K562 (cell line): ENCODE data around the gene TP53TG5. TPM values are rescaled to one million over a fixed set of nuclear protein-coding genes. Genes with fewer than 3 reads are reported as not detected.
A peak's percentile ranks its signal among the peaks of the same experiment; 100 is the strongest.

Experiments used
- HDAC2 ChIP-seq: fragments of 450-650 bp; IDR thresholded peaks from 2 replicates; pipeline ENCODE4 v1.6.1; 2016; ENCODE audit warnings: mild to moderate bottlenecking
- HNRNPLL ChIP-seq: fragments of 200-400 bp; formaldehyde crosslinking; IDR thresholded peaks from 2 replicates; pipeline ENCODE4 v1.6.1; 2017; ENCODE audit warnings: low read length, low read depth, mild to moderate bottlenecking; ENCODE audit not compliant: poor library complexity, severe bottlenecking
- MAX ChIP-seq: sonication (generic); formaldehyde crosslinking; IDR thresholded peaks from 2 replicates; pipeline ENCODE4 v1.9.0; 2022; ENCODE audit warnings: mild to moderate bottlenecking, missing genetic modification reagents
- MGA ChIP-seq: fragments of 450-650 bp; IDR thresholded peaks from 2 replicates; pipeline ENCODE4 v1.6.1; 2016; ENCODE audit warnings: mild to moderate bottlenecking, moderate library complexity
- MTA2 ChIP-seq: fragments of 450-650 bp; IDR thresholded peaks from 2 replicates; pipeline ENCODE4 v1.6.1; 2016; ENCODE audit warnings: low read depth
- POLR2A ChIP-seq: fragments of 450-650 bp; conservative IDR thresholded peaks from 2 replicates; pipeline ENCODE4 v1.6.1; 2016
- PREB ChIP-seq: sonication (generic); formaldehyde crosslinking; IDR thresholded peaks from 2 replicates; pipeline ENCODE4 v1.8.1; 2023; ENCODE audit warnings: mild to moderate bottlenecking, missing genetic modification reagents
- TARDBP ChIP-seq: fragments of 450-650 bp; IDR thresholded peaks from 2 replicates; pipeline ENCODE4 v1.6.1; 2016
- TCF3 ChIP-seq: sonication (generic); formaldehyde crosslinking; IDR thresholded peaks from 2 replicates; pipeline ENCODE4 v1.4.0; 2020; ENCODE audit warnings: mild to moderate bottlenecking, missing genetic modification reagents
- TOE1 ChIP-seq, 2 experiments: fragments of 450-650 bp in 1 of 2; sonication (generic) in 1 of 2; formaldehyde crosslinking in 1 of 2; IDR thresholded peaks; 2 replicates each; pipeline versions ENCODE4 v1.7.1 to v1.8.0; 2016 to 2022; ENCODE audit warnings: borderline replicate concordance in 2 of 2, mild to moderate bottlenecking in 2 of 2, antibody characterized with exemption in 1 of 2, inconsistent platforms in 1 of 2, low read depth in 1 of 2, missing genetic modification reagents in 1 of 2, moderate library complexity in 1 of 2
- polyA plus RNA-seq, 8 experiments: library from polyadenylated mRNA; depleted of rRNA in 4 of 8; stranded (reverse) in 5 of 8; unstranded in 3 of 8; fragments of >200 nt; fragmentation: Nextera tagmentation in 2 of 8; fragmentation: Illumina TruSeq in 1 of 8; extraction: Ambion mirVana in 2 of 8; extraction: Trizol in 1 of 8; gene quantifications; 2 replicates each; pipeline versions ENCODE4 v1.2.1 to v1.2.3, GENCODE V29; 2011 to 2014; ENCODE audit warnings: inconsistent platforms in 1 of 8, missing spikeins in 1 of 8
- total RNA-seq, 7 experiments: library from RNA; depleted of rRNA in 6 of 7; stranded (reverse); fragments of >200 nt in 6 of 7; fragmentation: Illumina TruSeq in 2 of 7; extraction: Trizol in 2 of 7; gene quantifications; 2 replicates each; pipeline versions ENCODE4 v1.2.1 to v1.2.3, GENCODE V29; 2011 to 2021; ENCODE audit warnings: low replicate concordance in 1 of 7

TP53TG5 gene
- total and polyA plus RNA-seq, 9 of the 15 experiments (the other 6 are each of a cell fraction or from before 2014, with no cell fraction given) = 0.04 to 0.05 (median 0.04) TPM; not detected in 6

GRCh38 chr20:45427236-45428149 is 49.4 kb upstream of the TP53TG5 start (continued):
- no peak for TF ChIP-seq PREB (CRISPR knock-in tag)
- 0 out of 2 replicates have a peak, but pooled peaks have one; percentile 48 for TF ChIP-seq POLR2A
- TF ChIP-seq MAX = peak; percentile 95
- peak; percentile 62 for TF ChIP-seq HDAC2
- 0 out of 2 replicates have a peak, but pooled peaks have one; percentile 14 for TF ChIP-seq MTA2
- TF ChIP-seq MGA = peak; percentile 79
- TF ChIP-seq TOE1 (IDR thresholded peaks at IDR 0.05; ENCODE audit: borderline replicate concordance) = 0 out of 2 replicates have a peak, but pooled peaks have one; percentile 15
- no peak for TF ChIP-seq TOE1 (CRISPR knock-in tag; IDR thresholded peaks at IDR 0.05; ENCODE audit: borderline replicate concordance, low read depth)
- peak; percentile 67 for TF ChIP-seq TCF3
- TF ChIP-seq HNRNPLL = no peak
- TF ChIP-seq TARDBP = no peak
